HCT116 (cell line): Measurements from ENCODE around the gene OR1F1.

Experiments used
- ATF3 ChIP-seq: IDR thresholded peaks from 2 replicates; pipeline ENCODE4 v1.6.1; 2012
- CEBPB ChIP-seq: IDR thresholded peaks from 2 replicates; pipeline ENCODE4 v1.6.1; 2012; ENCODE audit warnings: low read depth
- EZH2 ChIP-seq: fragments of 200-600 bp; sonication (generic); IDR thresholded peaks from 2 replicates; pipeline ENCODE4 v1.6.1; 2017; ENCODE audit warnings: antibody characterized with exemption, mixed run types
- EZH2phosphoT487 ChIP-seq: fragments of 200-600 bp; IDR thresholded peaks from 2 replicates; pipeline ENCODE4 v1.6.1; 2018; ENCODE audit warnings: antibody characterized with exemption, borderline replicate concordance
- MAX ChIP-seq: IDR thresholded peaks from 2 replicates; pipeline ENCODE4 v1.6.1; 2012
- POLR2A ChIP-seq: IDR thresholded peaks from 2 replicates; pipeline ENCODE4 v1.7.0; 2011; ENCODE audit warnings: borderline replicate concordance; ENCODE audit not compliant: insufficient read depth, insufficient read length; ENCODE audit errors: extremely low read depth
- POLR2AphosphoS5 ChIP-seq: IDR thresholded peaks from 2 replicates; pipeline ENCODE4 v1.6.1; 2011; ENCODE audit warnings: mild to moderate bottlenecking, low read depth, low read length, moderate library complexity
- RAD21 ChIP-seq: IDR thresholded peaks from 2 replicates; pipeline ENCODE4 v1.6.1; 2012; ENCODE audit warnings: low read depth, mild to moderate bottlenecking
- SIN3A ChIP-seq: IDR thresholded peaks from 2 replicates; pipeline ENCODE4 v1.6.1; 2012; ENCODE audit warnings: low read depth
- SRF ChIP-seq: IDR thresholded peaks from 2 replicates; pipeline ENCODE4 v1.6.1; 2012; ENCODE audit warnings: low read depth
- ZFX ChIP-seq: fragments of 450-650 bp; IDR thresholded peaks from 2 replicates; pipeline ENCODE4 v1.6.1; 2017
- TF ChIP-seq, protein P1 (sequence below), 3 experiments: fragments of 200-600 bp in 1 of 3; sonication (generic) in 1 of 3; IDR thresholded peaks in 2 of 3; conservative IDR thresholded peaks in 1 of 3; 2 replicates each; pipeline ENCODE4 v1.5.1; 2012 to 2017; ENCODE audit warnings: low read depth in 2 of 3, low read length in 2 of 3, antibody characterized with exemption in 1 of 3, borderline replicate concordance in 1 of 3, control low read depth in 1 of 3, mild to moderate bottlenecking in 1 of 3, mixed read lengths in 1 of 3, mixed run types in 1 of 3, moderate library complexity in 1 of 3; ENCODE audit not compliant: insufficient read depth in 1 of 3
- TF ChIP-seq, protein P2 (sequence below): IDR thresholded peaks from 2 replicates; pipeline ENCODE4 v1.6.1; 2012; ENCODE audit warnings: low read depth

GRCh38 chr16:3171181-3171854, 16.7 kb upstream of the OR1F1 start:
- TF ChIP-seq SRF (no peak), EZH2 (no peak), POLR2A (no peak), RAD21 (no peak), EZH2phosphoT487 (no peak), SIN3A (no peak), CEBPB (no peak), MAX (no peak), ZFX (no peak), ATF3 (no peak), POLR2AphosphoS5 (no peak)
- TF ChIP-seq, protein P1, sequence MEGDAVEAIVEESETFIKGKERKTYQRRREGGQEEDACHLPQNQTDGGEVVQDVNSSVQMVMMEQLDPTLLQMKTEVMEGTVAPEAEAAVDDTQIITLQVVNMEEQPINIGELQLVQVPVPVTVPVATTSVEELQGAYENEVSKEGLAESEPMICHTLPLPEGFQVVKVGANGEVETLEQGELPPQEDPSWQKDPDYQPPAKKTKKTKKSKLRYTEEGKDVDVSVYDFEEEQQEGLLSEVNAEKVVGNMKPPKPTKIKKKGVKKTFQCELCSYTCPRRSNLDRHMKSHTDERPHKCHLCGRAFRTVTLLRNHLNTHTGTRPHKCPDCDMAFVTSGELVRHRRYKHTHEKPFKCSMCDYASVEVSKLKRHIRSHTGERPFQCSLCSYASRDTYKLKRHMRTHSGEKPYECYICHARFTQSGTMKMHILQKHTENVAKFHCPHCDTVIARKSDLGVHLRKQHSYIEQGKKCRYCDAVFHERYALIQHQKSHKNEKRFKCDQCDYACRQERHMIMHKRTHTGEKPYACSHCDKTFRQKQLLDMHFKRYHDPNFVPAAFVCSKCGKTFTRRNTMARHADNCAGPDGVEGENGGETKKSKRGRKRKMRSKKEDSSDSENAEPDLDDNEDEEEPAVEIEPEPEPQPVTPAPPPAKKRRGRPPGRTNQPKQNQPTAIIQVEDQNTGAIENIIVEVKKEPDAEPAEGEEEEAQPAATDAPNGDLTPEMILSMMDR (IDR thresholded peaks at IDR 0.05 in 2 of 3, conservative IDR thresholded peaks at IDR 0.05 in 1 of 3; ENCODE audit: borderline replicate concordance in 1 of 3, insufficient read depth in 1 of 3, low read depth in 2 of 3, low read length in 2 of 3), result no peak
- TF ChIP-seq, protein P2, sequence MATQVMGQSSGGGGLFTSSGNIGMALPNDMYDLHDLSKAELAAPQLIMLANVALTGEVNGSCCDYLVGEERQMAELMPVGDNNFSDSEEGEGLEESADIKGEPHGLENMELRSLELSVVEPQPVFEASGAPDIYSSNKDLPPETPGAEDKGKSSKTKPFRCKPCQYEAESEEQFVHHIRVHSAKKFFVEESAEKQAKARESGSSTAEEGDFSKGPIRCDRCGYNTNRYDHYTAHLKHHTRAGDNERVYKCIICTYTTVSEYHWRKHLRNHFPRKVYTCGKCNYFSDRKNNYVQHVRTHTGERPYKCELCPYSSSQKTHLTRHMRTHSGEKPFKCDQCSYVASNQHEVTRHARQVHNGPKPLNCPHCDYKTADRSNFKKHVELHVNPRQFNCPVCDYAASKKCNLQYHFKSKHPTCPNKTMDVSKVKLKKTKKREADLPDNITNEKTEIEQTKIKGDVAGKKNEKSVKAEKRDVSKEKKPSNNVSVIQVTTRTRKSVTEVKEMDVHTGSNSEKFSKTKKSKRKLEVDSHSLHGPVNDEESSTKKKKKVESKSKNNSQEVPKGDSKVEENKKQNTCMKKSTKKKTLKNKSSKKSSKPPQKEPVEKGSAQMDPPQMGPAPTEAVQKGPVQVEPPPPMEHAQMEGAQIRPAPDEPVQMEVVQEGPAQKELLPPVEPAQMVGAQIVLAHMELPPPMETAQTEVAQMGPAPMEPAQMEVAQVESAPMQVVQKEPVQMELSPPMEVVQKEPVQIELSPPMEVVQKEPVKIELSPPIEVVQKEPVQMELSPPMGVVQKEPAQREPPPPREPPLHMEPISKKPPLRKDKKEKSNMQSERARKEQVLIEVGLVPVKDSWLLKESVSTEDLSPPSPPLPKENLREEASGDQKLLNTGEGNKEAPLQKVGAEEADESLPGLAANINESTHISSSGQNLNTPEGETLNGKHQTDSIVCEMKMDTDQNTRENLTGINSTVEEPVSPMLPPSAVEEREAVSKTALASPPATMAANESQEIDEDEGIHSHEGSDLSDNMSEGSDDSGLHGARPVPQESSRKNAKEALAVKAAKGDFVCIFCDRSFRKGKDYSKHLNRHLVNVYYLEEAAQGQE, result no peak
